ENCODE results near the gene AMBRA1. TPM values are rescaled to one million over a fixed set of nuclear protein-coding genes. Genes with fewer than 3 reads are reported as not detected.

Gene AMBRA1
- total RNA-seq, 4 donors from 2014 or later, result 25.7 to 33.1 (median 30.2) TPM

GRCh38 chr11:46435679-46436078 is 158.1 kb downstream of the AMBRA1 start:
- no peak overlapping the region for H3K27ac ChIP-seq
- WGBS, 2 donors (ENCODE audit: low coverage in 1 of 2), result 38% methylated on average over 3 of the region's 3 CpGs; no CpG with 5 or more reads in 1 of the 2 donors
- H3K27me3 ChIP-seq, result no peaks in the 10 kb centered on the region
- H3K4me1 ChIP-seq, result peaks cover 0 to 10% (median 0%) of the 10 kb centered on the region in 3 donors
- TF ChIP-seq, protein P1, sequence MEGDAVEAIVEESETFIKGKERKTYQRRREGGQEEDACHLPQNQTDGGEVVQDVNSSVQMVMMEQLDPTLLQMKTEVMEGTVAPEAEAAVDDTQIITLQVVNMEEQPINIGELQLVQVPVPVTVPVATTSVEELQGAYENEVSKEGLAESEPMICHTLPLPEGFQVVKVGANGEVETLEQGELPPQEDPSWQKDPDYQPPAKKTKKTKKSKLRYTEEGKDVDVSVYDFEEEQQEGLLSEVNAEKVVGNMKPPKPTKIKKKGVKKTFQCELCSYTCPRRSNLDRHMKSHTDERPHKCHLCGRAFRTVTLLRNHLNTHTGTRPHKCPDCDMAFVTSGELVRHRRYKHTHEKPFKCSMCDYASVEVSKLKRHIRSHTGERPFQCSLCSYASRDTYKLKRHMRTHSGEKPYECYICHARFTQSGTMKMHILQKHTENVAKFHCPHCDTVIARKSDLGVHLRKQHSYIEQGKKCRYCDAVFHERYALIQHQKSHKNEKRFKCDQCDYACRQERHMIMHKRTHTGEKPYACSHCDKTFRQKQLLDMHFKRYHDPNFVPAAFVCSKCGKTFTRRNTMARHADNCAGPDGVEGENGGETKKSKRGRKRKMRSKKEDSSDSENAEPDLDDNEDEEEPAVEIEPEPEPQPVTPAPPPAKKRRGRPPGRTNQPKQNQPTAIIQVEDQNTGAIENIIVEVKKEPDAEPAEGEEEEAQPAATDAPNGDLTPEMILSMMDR (IDR thresholded peaks at IDR 0.05), result no peak
- TF ChIP-seq POLR2AphosphoS5 (IDR thresholded peaks at IDR 0.05) (no peak), EP300 (IDR thresholded peaks at IDR 0.05) (no peak), POLR2A (IDR thresholded peaks at IDR 0.05) (no peak)
- H3K4me3 ChIP-seq, result no peak overlapping the region
- no peaks in the 10 kb centered on the region for H3K9me3 ChIP-seq
- ATAC-seq, result no peak
- H3K36me3 ChIP-seq, result peaks cover 2 to 56% of the 10 kb centered on the region in 2 donors

GRCh38 chr11:46431211-46431610 is 162.6 kb downstream of the AMBRA1 start:
- H3K4me3 ChIP-seq, result no peak overlapping the region
- TF ChIP-seq POLR2AphosphoS5 (IDR thresholded peaks at IDR 0.05) (no peak), POLR2A (IDR thresholded peaks at IDR 0.05) (no peak), EP300 (IDR thresholded peaks at IDR 0.05) (no peak)
- TF ChIP-seq, protein P1 (IDR thresholded peaks at IDR 0.05), result no peak
- no peak overlapping the region for H3K27ac ChIP-seq
- no peaks in the 10 kb centered on the region for H3K9me3 ChIP-seq
- no peaks in the 10 kb centered on the region for H3K4me1 ChIP-seq
- H3K27me3 ChIP-seq, result no peaks in the 10 kb centered on the region
- no peak for ATAC-seq
- H3K36me3 ChIP-seq, result peaks cover 2 to 95% of the 10 kb centered on the region in 2 donors

DNA sequence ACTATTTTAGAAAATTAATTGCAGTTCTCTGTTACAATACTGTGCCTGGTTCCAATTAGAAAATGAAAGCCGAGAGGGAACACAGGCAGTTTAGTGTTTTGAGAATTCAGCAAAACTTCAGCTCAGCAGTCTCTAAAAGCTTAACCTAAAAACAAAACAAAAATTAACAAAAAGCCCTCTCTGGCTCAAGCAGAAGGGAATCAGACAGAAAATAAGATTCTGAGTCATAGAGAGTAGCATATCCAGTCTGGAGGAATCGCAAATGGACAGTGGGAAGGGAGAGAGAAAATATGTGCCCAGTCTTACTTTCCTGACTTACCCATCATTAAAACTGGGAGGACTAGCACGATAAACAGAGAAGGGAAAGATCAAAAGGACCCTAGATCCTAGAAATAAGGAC is 164.1 kb downstream of the AMBRA1 start:
- no peak for ATAC-seq
- no peak overlapping the region for H3K4me3 ChIP-seq
- 55 to 86% methylated on average over 1 to 3 of the region's 3 CpGs for WGBS, 2 donors (ENCODE audit: low coverage in 1 of 2)
- H3K27ac ChIP-seq, result no peak overlapping the region
- H3K9me3 ChIP-seq, result no peaks in the 10 kb centered on the region
- H3K4me1 ChIP-seq, result no peaks in the 10 kb centered on the region
- peaks cover 2 to 95% of the 10 kb centered on the region in 2 donors for H3K36me3 ChIP-seq
- TF ChIP-seq POLR2A (IDR thresholded peaks at IDR 0.05), result no peak
- no peak for TF ChIP-seq POLR2AphosphoS5 (IDR thresholded peaks at IDR 0.05)
- TF ChIP-seq, protein P1 (IDR thresholded peaks at IDR 0.05), result no peak
- no peak for TF ChIP-seq EP300 (IDR thresholded peaks at IDR 0.05)
- no peaks in the 10 kb centered on the region for H3K27me3 ChIP-seq

- no peak for ATAC-seq
- no peaks in the 10 kb centered on the region for H3K4me1 ChIP-seq
- no peak overlapping the region for H3K4me3 ChIP-seq
- H3K9me3 ChIP-seq, result no peaks in the 10 kb centered on the region
- H3K36me3 ChIP-seq, result peaks cover 2 to 81% of the 10 kb centered on the region in 2 donors
- TF ChIP-seq POLR2A (IDR thresholded peaks at IDR 0.05), result no peak
- TF ChIP-seq POLR2AphosphoS5 (IDR thresholded peaks at IDR 0.05), result no peak
- TF ChIP-seq, protein P1 (IDR thresholded peaks at IDR 0.05), result no peak
- no peak for TF ChIP-seq EP300 (IDR thresholded peaks at IDR 0.05)
- H3K27ac ChIP-seq, result no peak overlapping the region
- 67 to 90% methylated on average over 2 to 8 of the region's 9 CpGs for WGBS, 2 donors (ENCODE audit: low coverage in 1 of 2)
- no peaks in the 10 kb centered on the region for H3K27me3 ChIP-seq
Observed at GRCh38 chr11:46427364-46427763, 166.5 kb downstream of the AMBRA1 start.

DNA sequence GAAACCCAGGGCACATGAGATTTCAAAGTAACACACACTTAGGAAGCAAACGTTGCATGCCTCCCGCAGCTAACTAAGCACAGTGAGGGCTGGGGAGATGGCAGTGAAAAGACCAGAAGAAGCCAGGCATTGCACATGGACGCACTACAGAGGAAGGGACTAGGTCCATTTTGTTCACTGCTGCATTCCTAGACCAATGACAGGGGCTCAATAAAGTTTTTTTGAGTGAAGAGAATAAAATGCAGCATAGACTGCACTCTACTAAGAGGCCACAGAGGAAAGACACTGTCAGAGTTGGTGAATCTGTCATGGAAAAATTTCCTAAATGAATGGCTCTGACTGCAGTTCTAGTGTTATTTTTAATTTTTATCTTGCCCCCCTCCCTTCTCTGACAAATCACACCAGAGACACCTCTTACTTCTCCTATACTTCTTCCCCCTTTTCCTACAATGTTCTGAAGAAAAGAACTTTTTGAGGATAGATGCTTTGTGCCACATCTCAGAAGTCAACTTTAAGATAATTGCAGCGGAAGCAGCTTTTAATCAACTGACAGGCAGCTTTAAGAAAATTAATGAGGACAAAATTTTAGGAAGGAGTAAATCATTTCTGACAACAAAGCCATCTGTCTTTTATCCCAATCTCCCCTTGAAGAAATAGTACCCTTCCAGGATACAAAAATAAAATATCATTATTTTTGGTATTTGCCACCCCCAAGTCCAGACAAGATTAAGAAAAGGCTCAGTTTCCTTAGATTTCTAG is 167.4 kb downstream of the AMBRA1 start:
- H3K4me1 ChIP-seq, result no peaks in the 10 kb centered on the region
- no peaks in the 10 kb centered on the region for H3K27me3 ChIP-seq
- H3K36me3 ChIP-seq, result peaks cover under 1 to 81% of the 10 kb centered on the region in 2 donors
- TF ChIP-seq, protein P1 (IDR thresholded peaks at IDR 0.05), result no peak
- no peak for TF ChIP-seq EP300 (IDR thresholded peaks at IDR 0.05)
- no peak for TF ChIP-seq POLR2A (IDR thresholded peaks at IDR 0.05)
- no peak for TF ChIP-seq POLR2AphosphoS5 (IDR thresholded peaks at IDR 0.05)
- 72 to 89% methylated on average over 4 of the region's 4 CpGs for WGBS, 2 donors (ENCODE audit: low coverage in 1 of 2)
- no peaks in the 10 kb centered on the region for H3K9me3 ChIP-seq
- no peak overlapping the region for H3K4me3 ChIP-seq
- no peak overlapping the region for H3K27ac ChIP-seq
- ATAC-seq, result no peak
